Stomach smooth muscle (tissue), 2 donors: ENCODE measurements around the gene KIF5C.

ENCODE experiments used
- H3K27ac ChIP-seq: one replicate; pipeline ENCODE4 v1.7.0; 2013; ENCODE audit warnings: mild to moderate bottlenecking, low read length, inconsistent platforms
- H3K27me3 ChIP-seq, 2 donors: one replicate each; pipeline ENCODE4 v1.7.0; 2013; ENCODE audit warnings: low read length in 2 of 2; ENCODE audit not compliant: insufficient read depth in 2 of 2, control insufficient read depth in 1 of 2
- H3K36me3 ChIP-seq, 2 donors: one replicate each; pipeline ENCODE4 v1.7.0; 2013; ENCODE audit warnings: low read length in 2 of 2; ENCODE audit not compliant: control insufficient read depth in 2 of 2, insufficient read depth in 2 of 2
- H3K4me1 ChIP-seq: one replicate; pipeline ENCODE4 v1.7.0; 2013; ENCODE audit warnings: low read length; ENCODE audit not compliant: control insufficient read depth, insufficient read depth
- H3K4me3 ChIP-seq, 2 donors: one replicate each; pipeline ENCODE4 v1.7.0; 2013; ENCODE audit warnings: low read length in 2 of 2
- H3K9ac ChIP-seq, 2 donors: one replicate each; pipeline ENCODE4 v1.7.0; 2013; ENCODE audit warnings: low read length in 2 of 2, mild to moderate bottlenecking in 1 of 2
- H3K9me3 ChIP-seq, 2 donors: one replicate each; pipeline ENCODE4 v1.7.0; 2013; ENCODE audit warnings: low read length in 2 of 2; ENCODE audit not compliant: control insufficient read depth in 2 of 2
- donor health status: healthy.
- donor health status: Pancreatic carcinoma.

KIF5C gene

DNA sequence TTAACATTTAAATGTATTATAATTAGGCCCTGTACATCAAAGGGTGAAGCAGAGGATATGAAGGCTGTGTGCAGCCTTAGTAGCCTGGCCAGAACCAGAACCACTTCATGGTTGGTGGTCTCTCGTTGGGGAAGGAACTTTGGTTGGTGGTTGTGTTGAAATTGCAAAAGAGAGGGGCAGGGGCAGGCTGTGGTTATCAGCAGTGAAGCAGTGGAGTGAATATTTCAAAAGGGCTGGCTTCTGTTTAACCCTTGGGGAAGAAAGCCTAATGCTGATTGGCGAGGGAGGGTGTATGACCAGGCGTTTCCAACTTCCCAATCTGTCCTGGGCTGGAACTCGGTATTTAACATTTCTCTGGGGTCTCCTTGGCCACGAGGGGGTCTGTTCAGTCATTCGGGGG lies 112.3 kb downstream of the KIF5C start:
- Histone ChIP-seq H3K9me3 (no peaks in the 10 kb centered on the region), H3K27me3 (peaks cover 0 to 2% of the 10 kb centered on the region in 2 donors), H3K4me1 (no peaks in the 10 kb centered on the region), H3K36me3 (peaks cover 0 to 2% of the 10 kb centered on the region in 2 donors), H3K4me3 (no peak overlapping the region), H3K27ac (no peak overlapping the region), H3K9ac (no peak overlapping the region)

DNA sequence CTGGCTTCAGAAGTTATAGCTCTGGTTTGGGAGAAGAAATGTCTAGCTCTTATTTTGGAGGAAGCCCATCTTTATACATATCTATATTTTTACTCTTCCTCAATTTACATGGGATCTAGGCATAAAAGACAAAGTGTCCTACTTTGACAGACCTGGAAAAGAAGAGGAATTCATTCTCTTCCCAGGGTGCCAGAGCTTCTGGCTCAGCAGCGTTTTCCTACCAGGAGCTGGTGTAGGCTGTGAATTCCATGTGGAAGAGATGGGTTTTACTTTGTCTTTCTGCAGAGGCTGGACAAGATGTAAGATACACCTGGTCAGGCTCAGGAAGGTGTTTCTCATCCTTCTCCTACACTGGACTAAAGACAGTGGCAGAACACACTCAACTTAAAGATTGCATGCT lies 113.3 kb downstream of the KIF5C start:
- H3K27ac ChIP-seq = no peak overlapping the region
- H3K4me1 ChIP-seq = no peaks in the 10 kb centered on the region
- H3K9me3 ChIP-seq = no peaks in the 10 kb centered on the region
- H3K4me3 ChIP-seq = no peak overlapping the region
- peaks cover 0 to 2% of the 10 kb centered on the region in 2 donors for H3K36me3 ChIP-seq
- peaks cover 0 to 2% of the 10 kb centered on the region in 2 donors for H3K27me3 ChIP-seq
- no peak overlapping the region for H3K9ac ChIP-seq

DNA sequence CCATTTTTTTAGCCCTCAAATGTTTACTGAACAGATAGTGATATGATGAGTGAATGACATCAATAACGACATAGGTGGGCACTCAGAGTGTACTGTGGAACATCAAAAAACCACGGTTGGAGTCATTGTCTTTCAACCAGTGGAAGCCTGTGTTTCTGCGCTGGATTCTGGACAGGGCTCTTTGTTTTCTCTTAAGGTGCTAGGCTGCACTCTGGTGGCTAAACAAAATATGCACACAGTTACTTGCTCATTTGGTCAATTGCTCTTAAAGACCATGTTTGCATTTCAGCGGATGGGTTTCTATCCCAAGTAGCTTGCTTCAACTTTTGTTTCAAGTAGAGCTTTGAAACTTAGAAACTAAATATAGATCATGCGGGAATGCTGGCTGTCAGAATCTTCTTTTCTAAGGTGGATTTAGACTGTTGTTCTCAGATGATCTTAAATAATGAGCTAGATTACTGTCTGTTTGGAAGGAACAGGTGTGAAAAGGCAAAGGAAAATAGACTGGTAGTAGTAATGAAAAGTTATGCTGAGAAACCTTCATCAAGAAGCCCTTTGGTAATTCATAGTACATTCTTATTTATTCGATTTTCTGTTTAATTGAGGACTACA lies 115.0 kb downstream of the KIF5C start:
- H3K36me3 ChIP-seq = no peaks in the 10 kb centered on the region
- no peak overlapping the region for H3K9ac ChIP-seq
- H3K27ac ChIP-seq = no peak overlapping the region
- no peaks in the 10 kb centered on the region for H3K4me1 ChIP-seq
- H3K4me3 ChIP-seq = no peak overlapping the region
- no peaks in the 10 kb centered on the region for H3K9me3 ChIP-seq
- no peaks in the 10 kb centered on the region for H3K27me3 ChIP-seq

DNA sequence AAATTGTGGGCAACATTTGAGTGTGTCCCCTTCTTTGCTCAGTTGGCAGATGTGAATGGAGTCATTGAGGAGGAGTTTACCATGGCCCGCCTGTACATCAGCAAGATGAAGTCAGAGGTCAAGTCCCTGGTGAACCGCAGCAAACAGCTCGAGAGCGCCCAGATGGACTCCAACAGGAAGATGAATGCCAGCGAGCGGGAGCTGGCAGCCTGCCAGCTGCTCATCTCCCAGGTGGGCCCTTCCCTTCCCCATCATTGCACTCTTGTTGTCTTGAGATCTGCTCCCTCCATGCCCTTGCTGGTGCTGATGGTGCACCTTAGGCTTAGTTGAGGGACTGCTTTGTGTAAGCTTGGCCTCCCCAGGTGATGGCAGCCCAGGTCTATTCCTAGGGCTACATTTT lies 115.9 kb downstream of the KIF5C start:
- Histone ChIP-seq H3K9me3 (no peaks in the 10 kb centered on the region), H3K4me1 (no peaks in the 10 kb centered on the region), H3K27ac (no peak overlapping the region), H3K4me3 (no peak overlapping the region), H3K36me3 (no peaks in the 10 kb centered on the region), H3K9ac (no peak overlapping the region), H3K27me3 (no peaks in the 10 kb centered on the region)

- Histone ChIP-seq H3K27me3 (no peaks in the 10 kb centered on the region), H3K27ac (no peak overlapping the region), H3K36me3 (no peaks in the 10 kb centered on the region), H3K9ac (no peak overlapping the region), H3K4me1 (no peaks in the 10 kb centered on the region), H3K9me3 (no peaks in the 10 kb centered on the region), H3K4me3 (no peak overlapping the region)
These were observed 117.4 kb downstream of the KIF5C start for GRCh38 chr2:148992448-148992847.

GRCh38 chr2:148993351-148993750 lies 118.3 kb downstream of the KIF5C start:
- Histone ChIP-seq H3K27ac (no peak overlapping the region), H3K9ac (no peak overlapping the region), H3K9me3 (no peaks in the 10 kb centered on the region), H3K27me3 (peaks cover 0 to 2% of the 10 kb centered on the region in 2 donors), H3K4me3 (no peak overlapping the region), H3K36me3 (no peaks in the 10 kb centered on the region), H3K4me1 (no peaks in the 10 kb centered on the region)

GRCh38 chr2:148994341-148994740 lies 119.3 kb downstream of the KIF5C start:
- H3K9me3 ChIP-seq = no peaks in the 10 kb centered on the region
- no peak overlapping the region for H3K9ac ChIP-seq
- peaks cover 0 to 3% of the 10 kb centered on the region in 2 donors for H3K27me3 ChIP-seq
- H3K4me3 ChIP-seq = no peak overlapping the region
- no peaks in the 10 kb centered on the region for H3K36me3 ChIP-seq
- H3K4me1 ChIP-seq = no peaks in the 10 kb centered on the region
- no peak overlapping the region for H3K27ac ChIP-seq

DNA sequence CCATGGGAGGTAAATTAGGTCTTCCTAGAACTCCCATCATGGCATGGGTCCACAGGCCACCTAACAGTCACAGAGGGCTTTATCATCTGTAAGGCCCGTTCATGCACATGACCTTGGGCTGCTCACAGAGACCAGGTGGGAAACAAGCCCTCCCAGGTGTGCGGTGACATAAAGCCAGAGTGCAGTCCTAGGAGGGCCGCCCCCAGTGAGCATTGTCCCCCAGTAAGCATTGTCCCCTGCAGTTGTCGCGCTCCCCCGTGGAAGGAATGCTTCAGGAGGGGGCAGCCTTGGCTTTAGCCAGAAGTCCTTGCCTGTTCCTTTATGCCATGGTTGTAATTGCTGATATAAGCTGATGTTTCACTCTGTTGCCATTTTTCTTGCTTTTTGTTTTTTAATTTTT lies 121.8 kb downstream of the KIF5C start:
- Histone ChIP-seq H3K27me3 (peaks cover 0 to 6% of the 10 kb centered on the region in 2 donors), H3K9me3 (no peaks in the 10 kb centered on the region), H3K9ac (no peak overlapping the region), H3K36me3 (no peaks in the 10 kb centered on the region), H3K27ac (no peak overlapping the region), H3K4me3 (no peak overlapping the region), H3K4me1 (no peaks in the 10 kb centered on the region)

DNA sequence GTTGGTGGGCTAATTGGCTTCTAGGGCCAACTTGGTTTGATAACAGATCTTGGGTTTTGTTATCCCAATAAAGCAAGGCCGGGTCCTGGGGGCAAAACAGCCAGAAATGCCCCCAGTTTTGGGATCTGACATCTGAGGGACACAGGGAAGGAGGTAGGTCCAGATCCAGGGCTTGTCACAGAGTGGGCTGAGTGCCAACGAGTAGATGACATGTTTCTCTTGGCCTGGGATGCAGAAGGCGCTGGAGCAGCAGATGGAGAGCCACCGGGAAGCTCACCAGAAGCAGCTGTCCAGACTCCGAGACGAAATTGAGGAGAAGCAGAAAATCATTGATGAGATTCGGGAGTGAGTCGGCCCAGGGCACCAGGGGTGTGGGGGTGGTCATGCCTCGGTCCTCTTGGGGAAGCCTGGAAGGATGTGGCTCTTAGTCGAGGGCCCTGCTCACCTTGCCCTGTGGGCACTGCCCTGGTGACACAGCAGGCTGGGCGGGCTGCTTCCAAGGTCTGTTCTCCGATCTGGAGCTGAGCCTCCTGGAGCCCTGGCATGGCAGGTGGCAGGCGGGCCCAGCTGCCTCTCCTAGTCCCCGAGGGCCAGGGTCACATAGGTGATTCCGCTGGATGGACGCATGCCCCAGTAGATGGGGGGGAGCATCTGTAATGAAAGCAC lies 123.3 kb downstream of the KIF5C start:
- H3K9ac ChIP-seq = no peak overlapping the region
- H3K4me3 ChIP-seq = no peak overlapping the region
- H3K9me3 ChIP-seq = no peaks in the 10 kb centered on the region
- H3K4me1 ChIP-seq = no peaks in the 10 kb centered on the region
- peaks cover 0 to 6% of the 10 kb centered on the region in 2 donors for H3K27me3 ChIP-seq
- H3K36me3 ChIP-seq = no peaks in the 10 kb centered on the region
- H3K27ac ChIP-seq = no peak overlapping the region

GRCh38 chr2:148998831-148999200 lies 123.8 kb downstream of the KIF5C start:
- Histone ChIP-seq H3K27ac (no peak overlapping the region), H3K9ac (no peak overlapping the region), H3K27me3 (peaks cover 0 to 6% of the 10 kb centered on the region in 2 donors), H3K4me1 (no peaks in the 10 kb centered on the region), H3K9me3 (no peaks in the 10 kb centered on the region), H3K4me3 (no peak overlapping the region), H3K36me3 (no peaks in the 10 kb centered on the region)

DNA sequence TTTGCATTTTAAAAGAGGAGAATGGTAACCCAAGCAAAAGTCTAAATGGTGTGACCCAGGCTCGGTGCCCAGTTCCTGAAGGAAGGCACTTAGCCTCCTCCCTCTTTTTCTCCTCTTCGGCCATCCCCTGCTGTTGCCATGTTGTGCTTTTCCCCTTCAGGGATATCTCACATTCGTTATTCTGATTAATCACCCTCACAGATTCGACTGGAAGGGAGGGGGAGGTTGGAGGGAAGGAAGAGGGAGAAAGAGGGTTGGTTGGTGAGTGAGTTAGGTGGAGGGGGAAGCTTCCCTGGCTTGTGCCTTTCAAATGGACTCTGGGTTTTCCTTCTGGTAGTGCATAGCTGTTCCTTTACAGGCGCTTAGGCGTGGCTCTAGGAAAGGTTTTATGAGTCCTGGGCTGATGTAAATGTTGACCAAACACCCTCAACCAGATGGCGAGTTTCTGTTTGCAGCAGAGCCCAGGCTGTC lies 124.5 kb downstream of the KIF5C start:
- no peak overlapping the region for H3K4me3 ChIP-seq
- no peak overlapping the region for H3K9ac ChIP-seq
- no peaks in the 10 kb centered on the region for H3K4me1 ChIP-seq
- H3K9me3 ChIP-seq = no peaks in the 10 kb centered on the region
- no peaks in the 10 kb centered on the region for H3K36me3 ChIP-seq
- H3K27me3 ChIP-seq = peaks cover 0 to 6% of the 10 kb centered on the region in 2 donors
- no peak overlapping the region for H3K27ac ChIP-seq
